HepG2 (cell line): ENCODE results near the gene SMTN. TPM values are rescaled to one million over a fixed set of nuclear protein-coding genes. Genes with fewer than 3 reads are reported as not detected.

Experiments
- ATAC-seq: fragments of 200-7000 bp; cut with Tn5 transposase; 3 replicates; pipeline ENCODE4 v1.9.1; 2020; ENCODE audit warnings: mild to moderate bottlenecking, moderate library complexity
- BruUV-seq: library from RNA; stranded (reverse); fragments of 400-500 nt; replicated peaks from 2 replicates; lab custom pipeline; 2021; lab: Mats Ljungman, UMichigan
- CTCF ChIA-PET: fragments of 300-600 bp; formaldehyde crosslinking; extraction: SDS; loops from one replicate; lab custom pipeline; 2021; ENCODE audit warnings: low total read pairs, inconsistent platforms, low intra/inter-chr PET ratio; lab: Yijun Ruan, JAX
- POLR2A ChIA-PET: fragments of 350-600 bp; sonication (Branson Sonifier 250); formaldehyde crosslinking; loops from one replicate; lab custom pipeline; 2020; ENCODE audit warnings: antibody characterized with exemption, inconsistent platforms; lab: Yijun Ruan, JAX
- DNase-seq: peaks from one replicate; pipeline ENCODE4 v3.0.0-alpha.2; 2015; ENCODE audit warnings: low spot score
- FAIRE-seq: peaks from 3 replicates; lab custom pipeline; 2011; peaks lifted over from hg19 to GRCh38; lab: Jason Lieb, UNC
- H2AFZ ChIP-seq: one replicate; pipeline ENCODE4 v1.6.1; 2011; ENCODE audit warnings: low read length, inconsistent platforms
- H3K27ac ChIP-seq: fragments of 300-600 bp; 3 replicates; pipeline ENCODE4 v1.8.0; 2011; ENCODE audit warnings: mixed run types, mild to moderate bottlenecking, mixed read lengths, low read length, inconsistent platforms; ENCODE audit not compliant: insufficient read depth; ENCODE audit errors: extremely low read length
- H3K27me3 ChIP-seq, 2 experiments: fragments of 200-600 bp in 1 of 2; 2 replicates in 1 of 2; 3 replicates in 1 of 2; pipeline versions ENCODE4 v1.6.0 to v1.8.0; 2011; ENCODE audit warnings: low read length in 2 of 2, mild to moderate bottlenecking in 2 of 2, moderate library complexity in 2 of 2, inconsistent platforms in 1 of 2; ENCODE audit not compliant: insufficient read depth in 2 of 2, control insufficient read depth in 1 of 2
- H3K36me3 ChIP-seq, 2 experiments: fragments of 200-600 bp in 1 of 2; replicated peaks in 1 of 2; 2 replicates in 1 of 2; 3 replicates in 1 of 2; pipeline versions ENCODE4 v1.5.1 to v1.8.0; 2011; ENCODE audit warnings: low read length in 2 of 2, inconsistent platforms in 1 of 2; ENCODE audit not compliant: insufficient read depth in 2 of 2, control insufficient read depth in 1 of 2
- H3K4me1 ChIP-seq: 2 replicates; pipeline ENCODE4 v1.5.1; 2012; ENCODE audit warnings: low read length, inconsistent platforms; ENCODE audit not compliant: insufficient read depth
- H3K4me2 ChIP-seq: 2 replicates; pipeline ENCODE4 v1.6.0; 2011; ENCODE audit warnings: low read depth, low read length, inconsistent platforms
- H3K4me3 ChIP-seq, 3 experiments: fragments of 200-600 bp in 1 of 3; sonication (generic), shearing (Covaris generic) in 1 of 3; replicated peaks in 1 of 3; 2 replicates each; pipeline ENCODE4 v1.5.1; 2011 to 2016; ENCODE audit warnings: low read length in 3 of 3, inconsistent platforms in 2 of 3, low read depth in 2 of 3, mild to moderate bottlenecking in 2 of 3, control low read depth in 1 of 3, mixed read lengths in 1 of 3; ENCODE audit not compliant: insufficient read depth in 1 of 3
- H3K79me2 ChIP-seq: one replicate; pipeline ENCODE4 v1.6.1; 2011; ENCODE audit warnings: low read length, inconsistent platforms; ENCODE audit not compliant: insufficient read depth
- H3K9ac ChIP-seq: 2 replicates; pipeline ENCODE4 v1.6.0; 2011; ENCODE audit warnings: mild to moderate bottlenecking, low read depth, low read length, inconsistent platforms; ENCODE audit not compliant: insufficient read depth
- H3K9me3 ChIP-seq: 2 replicates; pipeline ENCODE4 v1.5.1; 2012; ENCODE audit warnings: mild to moderate bottlenecking, low read length
- H4K20me1 ChIP-seq: 2 replicates; pipeline ENCODE4 v1.6.0; 2011; ENCODE audit warnings: inconsistent platforms, mild to moderate bottlenecking, low read length, moderate library complexity; ENCODE audit not compliant: insufficient read depth
- FOXO1 ChIP-seq: sonication (generic); formaldehyde crosslinking; IDR thresholded peaks from 2 replicates; pipeline ENCODE4 v1.4.0; 2020; ENCODE audit warnings: missing genetic modification reagents
- PRDM15 ChIP-seq: sonication (generic); formaldehyde crosslinking; IDR thresholded peaks from 2 replicates; pipeline ENCODE4 v1.4.0; 2020; ENCODE audit warnings: missing genetic modification reagents
- TSC22D2 ChIP-seq: sonication (generic); formaldehyde crosslinking; IDR thresholded peaks from 2 replicates; pipeline ENCODE4 v1.5.1; 2020; ENCODE audit warnings: missing genetic modification reagents, mild to moderate bottlenecking, borderline replicate concordance
- ZBTB4 ChIP-seq: sonication (generic); formaldehyde crosslinking; IDR thresholded peaks from 2 replicates; pipeline ENCODE4 v1.4.0; 2020; ENCODE audit warnings: missing genetic modification reagents, mild to moderate bottlenecking, borderline replicate concordance
- ZNF326 ChIP-seq: sonication (generic); formaldehyde crosslinking; IDR thresholded peaks from 2 replicates; pipeline ENCODE4 v1.4.0; 2020; ENCODE audit warnings: missing genetic modification reagents, borderline replicate concordance
- ZNF570 ChIP-seq: sonication (generic); formaldehyde crosslinking; IDR thresholded peaks from 2 replicates; pipeline ENCODE4 v1.4.0; 2020; ENCODE audit warnings: mild to moderate bottlenecking, missing genetic modification reagents, borderline replicate concordance
- WGBS: methylation state at CpG from one replicate; pipeline ENCODE4 v1.1.6; 2017; ENCODE audit warnings: low lambda C conversion rate; 5-methylcytosine and 5-hydroxymethylcytosine counted together
- in situ Hi-C: cut with HindIII; loops from 2 replicates; pipeline ENCODE4 v1.10.0; 2017; ENCODE audit warnings: low pct_unique_long_range_greater_than_20kb; ENCODE audit not compliant: extremely low pct_ligation_motif_present
- intact Hi-C: fragments of 100-400 bp; cut with micrococcal nuclease; formaldehyde crosslinking; loops from one replicate; pipeline ENCODE4 v1.10.0; 2022; ENCODE audit not compliant: unreplicated experiment
- polyA plus RNA-seq, 8 experiments: library from polyadenylated mRNA; depleted of rRNA in 3 of 8; stranded (reverse) in 7 of 8; unstranded in 1 of 8; fragments of >200 nt; fragmentation: Illumina TruSeq in 4 of 8; extraction: Trizol in 4 of 8; gene quantifications; 2 replicates each; pipeline versions ENCODE4 v1.2.1 to v1.2.3, GENCODE V29; 2011 to 2016; ENCODE audit warnings: low read depth in 4 of 8, missing spikeins in 1 of 8, mixed read lengths in 1 of 8; ENCODE audit not compliant: insufficient read depth in 1 of 8
- total RNA-seq, 5 experiments: library from RNA; depleted of rRNA; stranded (reverse); fragments of >200 nt; fragmentation: Illumina TruSeq; extraction: Trizol; gene quantifications; 2 replicates each; pipeline ENCODE4 v1.2.3, GENCODE V29; 2016; ENCODE audit warnings: low read depth in 1 of 5

SMTN gene
- total and polyA plus RNA-seq, 2 of the 13 experiments (the other 11 are each of a cell fraction or from before 2014, with no cell fraction given) = 14.7 to 26.1 TPM

- H4K20me1 ChIP-seq = no peaks in the 10 kb centered on the region
- no peak overlapping the region for H3K9ac ChIP-seq
- DNase-seq (no peak), ATAC-seq (no peak), FAIRE-seq (no peak)
- in situ Hi-C loops (no loop called here), intact Hi-C loops (no loop called here)
- no peak overlapping the region for H3K4me3 ChIP-seq
- H3K4me2 ChIP-seq = no peak overlapping the region
- H3K79me2 ChIP-seq = peaks cover 3% of the 10 kb centered on the region
- H3K27me3 ChIP-seq = no peaks in the 10 kb centered on the region
- CTCF ChIA-PET = no interaction called here
- H3K36me3 ChIP-seq = peaks cover 34 to 47% of the 10 kb centered on the region in 2 experiments
- 94% methylated on average over 6 of the region's 8 CpGs for WGBS
- H3K4me1 ChIP-seq = peaks cover 19% of the 10 kb centered on the region
- H3K9me3 ChIP-seq = no peaks in the 10 kb centered on the region
- no peak overlapping the region for H3K27ac ChIP-seq
- H2AFZ ChIP-seq = no peak overlapping the region
- no TSS peak for BruUV-seq
- no peak for TF ChIP-seq ZNF570
- TF ChIP-seq, all 625 proteins: peak for 0
- POLR2A ChIA-PET = no interaction called here
These were observed 5.7 kb downstream of the SMTN start for GRCh38 chr22:31086703-31087330.

GRCh38 chr22:31087744-31088215 is 6.7 kb downstream of the SMTN start:
- Histone ChIP-seq H4K20me1 (no peaks in the 10 kb centered on the region), H2AFZ (no peak overlapping the region), H3K27ac (no peak overlapping the region), H3K9ac (no peak overlapping the region), H3K79me2 (no peaks in the 10 kb centered on the region), H3K27me3 (no peaks in the 10 kb centered on the region), H3K9me3 (no peaks in the 10 kb centered on the region), H3K4me1 (peaks cover 9% of the 10 kb centered on the region), H3K4me3 (no peak overlapping the region), H3K36me3 (peaks cover 38 to 54% of the 10 kb centered on the region in 2 experiments), H3K4me2 (no peak overlapping the region)
- no peak for DNase-seq
- ChIA-PET CTCF (no interaction called here), POLR2A (no interaction called here)
- ATAC-seq = no peak
- TF ChIP-seq PRDM15 (CRISPR knock-in tag) (no peak), ZBTB4 (CRISPR knock-in tag) (no peak), TSC22D2 (CRISPR knock-in tag) (no peak), ZNF326 (CRISPR knock-in tag) (no peak), FOXO1 (no peak)
- 98% methylated on average over 18 of the region's 21 CpGs for WGBS
- no TSS peak for BruUV-seq
- FAIRE-seq = no peak
- intact Hi-C loops = no loop called here
- in situ Hi-C loops = no loop called here
